Smooth muscle cell (in vitro differentiated cells): Measurements from ENCODE around the gene SLC26A3. TPM values are rescaled to one million over a fixed set of nuclear protein-coding genes. Genes with fewer than 3 reads are reported as not detected.

Experiments
- DNase-seq: peaks from one replicate; lab custom pipeline; 2025; ENCODE audit not compliant: unreplicated experiment; lab: John Stamatoyannopoulos, UW
- H2AFZ ChIP-seq: fragments of 200-600 bp; sonication (generic); 2 replicates; pipeline ENCODE4 v1.6.0; 2016; ENCODE audit warnings: antibody characterized with exemption, low read depth, mild to moderate bottlenecking
- H3F3A ChIP-seq: fragments of 200-600 bp; sonication (generic); 2 replicates; pipeline ENCODE4 v1.6.0; 2017; ENCODE audit warnings: antibody characterized with exemption, low read depth
- H3K27ac ChIP-seq: fragments of 200-600 bp; sonication (generic); 2 replicates; pipeline ENCODE4 v1.5.1; 2016; ENCODE audit warnings: low read depth, mild to moderate bottlenecking
- H3K27me3 ChIP-seq: fragments of 200-600 bp; sonication (generic); 2 replicates; pipeline ENCODE4 v1.6.1; 2016; ENCODE audit warnings: low read depth, mild to moderate bottlenecking
- H3K36me3 ChIP-seq: fragments of 200-600 bp; sonication (generic); 2 replicates; pipeline ENCODE4 v1.5.1; 2016; ENCODE audit warnings: low read depth
- H3K4me1 ChIP-seq: fragments of 200-600 bp; sonication (generic); 2 replicates; pipeline ENCODE4 v1.5.1; 2016; ENCODE audit warnings: low read depth
- H3K4me2 ChIP-seq: fragments of 200-600 bp; sonication (generic); 2 replicates; pipeline ENCODE4 v1.6.0; 2016; ENCODE audit warnings: mild to moderate bottlenecking
- H3K4me3 ChIP-seq: fragments of 200-600 bp; sonication (generic); 2 replicates; pipeline ENCODE4 v1.5.1; 2016; ENCODE audit warnings: mild to moderate bottlenecking
- H3K79me2 ChIP-seq: fragments of 200-600 bp; sonication (generic); 2 replicates; pipeline ENCODE4 v1.6.0; 2016; ENCODE audit warnings: low read depth, mild to moderate bottlenecking
- H3K9ac ChIP-seq: fragments of 200-600 bp; sonication (generic); 2 replicates; pipeline ENCODE4 v1.6.0; 2016; ENCODE audit warnings: low read depth
- H3K9me3 ChIP-seq: fragments of 200-600 bp; sonication (generic); replicated peaks from 2 replicates; pipeline ENCODE4 v1.5.1; 2016; ENCODE audit warnings: low read depth
- H4K20me1 ChIP-seq: fragments of 200-600 bp; sonication (generic); 2 replicates; pipeline ENCODE4 v1.6.0; 2016; ENCODE audit warnings: low read depth
- CTCF ChIP-seq: fragments of 200-600 bp; sonication (generic); IDR thresholded peaks from 2 replicates; pipeline ENCODE4 v1.5.1; 2017; ENCODE audit warnings: borderline replicate concordance, mild to moderate bottlenecking, antibody characterized with exemption; ENCODE audit not compliant: insufficient read depth, poor library complexity, severe bottlenecking
- WGBS: methylation state at CpG from one replicate; pipeline ENCODE4 v1.1.7; 2016; ENCODE audit warnings: low lambda C conversion rate; 5-methylcytosine and 5-hydroxymethylcytosine counted together
- polyA plus RNA-seq: library from polyadenylated mRNA; unstranded; fragments of >200 nt; fragmentation: Nextera tagmentation; extraction: Ambion mirVana; gene quantifications from 2 replicates; pipeline ENCODE4 v1.2.1, GENCODE V29; 2016
- total RNA-seq: library from RNA; depleted of rRNA; stranded (reverse); fragments of >200 nt; gene quantifications from 2 replicates; pipeline ENCODE4 v1.2.3, GENCODE V29; 2014

The SLC26A3 gene
- total and polyA plus RNA-seq, 2 experiments from 2014 or later = not detected

GRCh38 chr7:107788662-107789061, 14.4 kb downstream of the SLC26A3 start:
- no peaks in the 10 kb centered on the region for H3K4me1 ChIP-seq
- H3K27ac ChIP-seq = no peak overlapping the region
- no peak overlapping the region for H3K9ac ChIP-seq
- no peak overlapping the region for H3K4me3 ChIP-seq
- no peaks in the 10 kb centered on the region for H3K36me3 ChIP-seq
- no peaks in the 10 kb centered on the region for H3K27me3 ChIP-seq
- no peaks in the 10 kb centered on the region for H3F3A ChIP-seq
- H3K4me2 ChIP-seq = no peak overlapping the region
- no peaks in the 10 kb centered on the region for H4K20me1 ChIP-seq
- H3K9me3 ChIP-seq = no peaks in the 10 kb centered on the region
- DNase-seq = no peak
- WGBS = 80% methylated on average over 3 of the region's 3 CpGs
- TF ChIP-seq CTCF = no peak
- H3K79me2 ChIP-seq = no peaks in the 10 kb centered on the region
- no peak overlapping the region for H2AFZ ChIP-seq

DNA sequence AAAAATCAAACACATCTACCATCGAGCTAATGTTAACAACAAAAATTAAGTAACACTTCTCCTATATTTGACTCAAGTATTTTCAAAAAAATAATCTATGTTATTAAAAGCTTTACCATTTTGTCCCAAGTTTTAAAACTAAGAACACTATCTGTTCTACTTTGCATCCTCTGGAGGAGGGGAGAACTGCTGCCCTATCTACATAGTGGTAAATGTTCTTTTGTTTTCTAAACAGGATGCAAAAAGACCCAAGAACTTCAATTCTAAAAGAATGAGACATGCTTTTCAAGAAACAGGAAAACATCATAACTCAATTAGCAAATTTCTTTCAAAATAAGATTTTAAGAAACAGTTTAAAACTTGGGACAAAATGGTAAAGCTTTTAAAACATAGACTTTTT, 14.8 kb downstream of the SLC26A3 start:
- H3K79me2 ChIP-seq = no peaks in the 10 kb centered on the region
- no peak overlapping the region for H3K4me3 ChIP-seq
- H3K4me1 ChIP-seq = no peaks in the 10 kb centered on the region
- H3K27me3 ChIP-seq = no peaks in the 10 kb centered on the region
- no peak overlapping the region for H3K27ac ChIP-seq
- no peaks in the 10 kb centered on the region for H4K20me1 ChIP-seq
- H3K9ac ChIP-seq = no peak overlapping the region
- no peaks in the 10 kb centered on the region for H3F3A ChIP-seq
- H3K9me3 ChIP-seq = no peaks in the 10 kb centered on the region
- no peak overlapping the region for H3K4me2 ChIP-seq
- 93% methylated on average over 1 of the region's 1 CpG for WGBS
- no peak for DNase-seq
- no peak for TF ChIP-seq CTCF
- no peak overlapping the region for H2AFZ ChIP-seq
- no peaks in the 10 kb centered on the region for H3K36me3 ChIP-seq

- Histone ChIP-seq H3F3A (no peaks in the 10 kb centered on the region), H2AFZ (peak overlapping the region; percentile 60), H3K9ac (no peak overlapping the region), H3K79me2 (no peaks in the 10 kb centered on the region), H3K36me3 (no peaks in the 10 kb centered on the region), H3K4me2 (no peak overlapping the region), H3K4me3 (no peak overlapping the region), H3K9me3 (no peaks in the 10 kb centered on the region), H3K27me3 (no peaks in the 10 kb centered on the region), H3K4me1 (no peaks in the 10 kb centered on the region), H4K20me1 (no peaks in the 10 kb centered on the region), H3K27ac (no peak overlapping the region)
- no peak for DNase-seq
- no peak for TF ChIP-seq CTCF
- 48% methylated on average over 2 of the region's 2 CpGs for WGBS
Measured at GRCh38 chr7:107785926-107786325, 17.1 kb downstream of the SLC26A3 start.

DNA sequence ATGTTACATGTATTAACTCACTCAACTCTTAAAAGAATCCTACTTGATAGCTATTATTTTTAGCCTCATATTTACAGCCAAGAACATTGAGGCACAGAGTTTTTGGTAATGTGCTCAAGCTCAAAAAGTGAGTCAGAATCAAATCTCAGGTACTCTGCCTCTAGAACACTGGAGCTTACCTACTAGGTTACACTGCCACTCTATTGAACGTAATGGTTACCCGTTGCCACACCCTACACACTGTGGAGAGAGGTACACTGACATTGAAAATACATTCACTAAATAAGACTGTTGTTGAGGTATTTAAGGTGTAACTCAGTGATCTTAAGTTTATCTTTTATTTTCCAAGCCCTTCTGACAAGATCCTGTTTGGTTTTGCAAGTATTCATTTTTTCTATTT, 17.9 kb downstream of the SLC26A3 start:
- H3K27me3 ChIP-seq = no peaks in the 10 kb centered on the region
- no peaks in the 10 kb centered on the region for H3K79me2 ChIP-seq
- H3K4me1 ChIP-seq = no peaks in the 10 kb centered on the region
- no peak overlapping the region for H2AFZ ChIP-seq
- no peak for TF ChIP-seq CTCF
- no peaks in the 10 kb centered on the region for H3K36me3 ChIP-seq
- no peak overlapping the region for H3K4me3 ChIP-seq
- H3F3A ChIP-seq = no peaks in the 10 kb centered on the region
- no peak overlapping the region for H3K4me2 ChIP-seq
- H3K9ac ChIP-seq = no peak overlapping the region
- H4K20me1 ChIP-seq = no peaks in the 10 kb centered on the region
- no peak for DNase-seq
- H3K27ac ChIP-seq = no peak overlapping the region
- no peaks in the 10 kb centered on the region for H3K9me3 ChIP-seq
- 87% methylated on average over 2 of the region's 2 CpGs for WGBS
